GM23338 (cell line): ENCODE results near the gene GPR83. TPM values are rescaled to one million over a fixed set of nuclear protein-coding genes. Genes with fewer than 3 reads are reported as not detected.

Source experiments
- ATAC-seq: fragments of 200-7000 bp; cut with Tn5 transposase; 3 replicates; pipeline ENCODE4 v1.9.1; 2020
- DNase-seq: peaks from one replicate; pipeline ENCODE4 v3.0.0-alpha.2; 2015; ENCODE audit warnings: low spot score
- H2AFZ ChIP-seq: fragments of 200-600 bp; sonication (generic); 2 replicates; pipeline ENCODE4 v1.8.0; 2016; ENCODE audit warnings: antibody characterized with exemption, mild to moderate bottlenecking, moderate library complexity
- H3F3A ChIP-seq: fragments of 200-600 bp; sonication (generic); replicated peaks from 2 replicates; pipeline ENCODE4 v1.8.0; 2017; ENCODE audit warnings: antibody characterized with exemption, mixed run types, low read depth
- H3K27ac ChIP-seq: fragments of 200-600 bp; sonication (generic); 2 replicates; pipeline ENCODE4 v1.6.1; 2016; ENCODE audit warnings: low read depth
- H3K27me3 ChIP-seq: fragments of 200-600 bp; sonication (generic); 2 replicates; pipeline ENCODE4 v1.8.0; 2016; ENCODE audit warnings: mild to moderate bottlenecking, mixed run types, moderate library complexity; ENCODE audit not compliant: insufficient read depth
- H3K36me3 ChIP-seq: fragments of 200-600 bp; sonication (generic); 2 replicates; pipeline ENCODE4 v1.8.0; 2016; ENCODE audit warnings: mild to moderate bottlenecking; ENCODE audit not compliant: insufficient read depth
- H3K4me1 ChIP-seq: fragments of 200-600 bp; sonication (generic); 2 replicates; pipeline ENCODE4 v1.8.0; 2016; ENCODE audit warnings: mild to moderate bottlenecking, moderate library complexity; ENCODE audit not compliant: insufficient read depth
- H3K4me2 ChIP-seq: fragments of 200-600 bp; sonication (generic); 2 replicates; pipeline ENCODE4 v1.7.1; 2017; ENCODE audit warnings: mixed run types
- H3K4me3 ChIP-seq: fragments of 200-600 bp; sonication (generic); 2 replicates; pipeline ENCODE4 v1.6.1; 2016; ENCODE audit warnings: mixed run types
- H3K79me2 ChIP-seq: fragments of 200-600 bp; sonication (generic); replicated peaks from 2 replicates; pipeline ENCODE4 v1.8.0; 2017; ENCODE audit warnings: mild to moderate bottlenecking; ENCODE audit not compliant: insufficient read depth
- H3K9me2 ChIP-seq: fragments of 200-600 bp; sonication (generic); 2 replicates; pipeline ENCODE4 v1.8.0; 2017; ENCODE audit not compliant: insufficient read depth
- H4K20me1 ChIP-seq: fragments of 200-600 bp; sonication (generic); replicated peaks from 2 replicates; pipeline ENCODE4 v1.8.0; 2017; ENCODE audit warnings: mild to moderate bottlenecking; ENCODE audit not compliant: insufficient read depth
- H3K27ac Mint-ChIP-seq: 2 replicates; pipeline ENCODE4 v1.8.0; 2020; ENCODE audit warnings: inconsistent platforms, mild to moderate bottlenecking, moderate library complexity, mixed read lengths
- H3K27me3 Mint-ChIP-seq: 3 replicates; pipeline ENCODE4 v1.8.0; 2022; ENCODE audit warnings: low read depth, mild to moderate bottlenecking, moderate library complexity, mixed read lengths, inconsistent platforms; ENCODE audit not compliant: insufficient read depth, poor library complexity
- H3K36me3 Mint-ChIP-seq: 3 replicates; pipeline ENCODE4 v1.8.0; 2021; ENCODE audit warnings: low read depth, mild to moderate bottlenecking, inconsistent platforms, moderate library complexity, mixed read lengths
- H3K4me1 Mint-ChIP-seq: 3 replicates; pipeline ENCODE4 v1.8.0; 2020; ENCODE audit warnings: mild to moderate bottlenecking, inconsistent platforms, mixed read lengths
- H3K4me3 Mint-ChIP-seq: 3 replicates; pipeline ENCODE4 v1.8.0; 2021; ENCODE audit warnings: moderate library complexity, mild to moderate bottlenecking, inconsistent platforms, mixed read lengths
- H3K9me3 Mint-ChIP-seq: 3 replicates; pipeline ENCODE4 v1.8.0; 2020; ENCODE audit warnings: moderate library complexity, mild to moderate bottlenecking, inconsistent platforms, mixed read lengths
- CREB1 ChIP-seq: fragments of 250-450 bp; sonication (Bioruptor Pico); IDR thresholded peaks from 2 replicates; pipeline ENCODE4 v1.5.0; 2020; ENCODE audit warnings: low read depth, mild to moderate bottlenecking, moderate library complexity
- EZH2 ChIP-seq: fragments of 200-600 bp; sonication (generic); IDR thresholded peaks from one replicate; pipeline ENCODE4 v1.8.0; 2017; ENCODE audit warnings: antibody characterized with exemption, mild to moderate bottlenecking, low read depth; ENCODE audit not compliant: unreplicated experiment
- EZH2phosphoT487 ChIP-seq: fragments of 200-600 bp; sonication (generic); IDR thresholded peaks from one replicate; pipeline ENCODE4 v1.8.1; 2018; ENCODE audit warnings: antibody characterized with exemption; ENCODE audit not compliant: unreplicated experiment
- JUNB ChIP-seq: IDR thresholded peaks from one replicate; pipeline ENCODE4 v1.6.1; 2016; ENCODE audit warnings: antibody characterized with exemption; ENCODE audit not compliant: unreplicated experiment
- NANOG ChIP-seq: IDR thresholded peaks from 2 replicates; pipeline ENCODE4 v1.6.1; 2016; ENCODE audit warnings: antibody characterized with exemption, borderline replicate concordance
- POLR2AphosphoS5 ChIP-seq: IDR thresholded peaks from 2 replicates; pipeline ENCODE4 v1.6.1; 2016; ENCODE audit warnings: antibody characterized with exemption, low read depth
- STAT1 ChIP-seq: IDR thresholded peaks from one replicate; pipeline ENCODE4 v1.6.1; 2016; ENCODE audit warnings: antibody characterized with exemption; ENCODE audit not compliant: unreplicated experiment
- ZNF114 ChIP-seq: fragments of 250-450 bp; sonication (Bioruptor Pico); IDR thresholded peaks from 2 replicates; pipeline ENCODE4 v1.5.0; 2020; ENCODE audit warnings: mild to moderate bottlenecking, moderate library complexity
- ZNF331 ChIP-seq: fragments of 250-450 bp; sonication (Bioruptor Pico); IDR thresholded peaks from 2 replicates; pipeline ENCODE4 v1.5.0; 2020; ENCODE audit warnings: low read depth, mild to moderate bottlenecking, moderate library complexity
- polyA plus RNA-seq: library from polyadenylated mRNA; unstranded; fragments of >200 nt; fragmentation: Nextera tagmentation; extraction: Ambion mirVana; gene quantifications from 2 replicates; pipeline ENCODE4 v1.2.1, GENCODE V29; 2016
- total RNA-seq: library from RNA; depleted of rRNA; stranded (reverse); fragments of >200 nt; shearing (Covaris generic); gene quantifications from 2 replicates; pipeline ENCODE4 v1.2.3, GENCODE V29; 2014
- TF ChIP-seq, protein P1 (sequence below): fragments of 250-450 bp; sonication (Bioruptor Pico); IDR thresholded peaks from 2 replicates; pipeline ENCODE4 v1.5.0; 2020; ENCODE audit warnings: mild to moderate bottlenecking, moderate library complexity
- TF ChIP-seq, protein P2 (sequence below): IDR thresholded peaks from 2 replicates; pipeline ENCODE4 v1.6.1; 2016; ENCODE audit warnings: antibody characterized with exemption
- TF ChIP-seq, protein P3 (sequence below), 2 experiments: fragments of 200-600 bp in 1 of 2; sonication (generic) in 1 of 2; conservative IDR thresholded peaks; 2 replicates each; pipeline versions ENCODE4 v1.5.1 to v1.6.1; 2016 to 2017; ENCODE audit warnings: antibody characterized with exemption in 2 of 2, low read depth in 2 of 2, mild to moderate bottlenecking in 2 of 2, moderate library complexity in 1 of 2
- TF ChIP-seq, protein P4 (sequence below): IDR thresholded peaks from one replicate; pipeline ENCODE4 v1.6.1; 2018; ENCODE audit warnings: antibody characterized with exemption; ENCODE audit not compliant: unreplicated experiment

The GPR83 gene
- total and polyA plus RNA-seq, 2 experiments from 2014 or later = 0.17 to 0.18 TPM

DNA sequence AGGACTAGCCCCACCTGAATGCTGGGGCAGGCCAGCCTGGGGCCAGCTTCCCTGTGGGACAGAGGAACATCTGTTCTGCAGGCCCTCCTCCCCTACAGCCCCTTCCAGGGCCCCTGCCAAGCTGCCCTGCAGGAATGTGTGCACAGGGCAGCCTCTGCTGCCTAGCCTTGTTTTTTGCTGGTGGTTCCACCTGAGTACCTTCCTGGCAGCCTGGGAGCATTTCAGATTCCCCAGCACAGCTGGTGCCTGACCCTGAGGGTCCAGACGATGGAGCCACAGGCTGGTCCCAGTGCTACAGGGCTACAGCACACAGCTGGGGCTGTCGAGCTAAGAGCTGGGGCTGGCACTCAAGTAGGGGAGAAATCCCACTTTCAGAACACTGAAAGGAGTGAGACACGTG lies 22.3 kb upstream of the GPR83 start:
- H3K4me3 Mint-ChIP-seq = no peak overlapping the region
- no peak overlapping the region for H3K4me3 ChIP-seq

More for the DNA sequence above, 22.3 kb upstream of the GPR83 start:
- no peaks in the 10 kb centered on the region for H3K27me3 ChIP-seq
- H3K9me3 Mint-ChIP-seq = no peaks in the 10 kb centered on the region
- no peak for ATAC-seq
- no peaks in the 10 kb centered on the region for H3F3A ChIP-seq
- H2AFZ ChIP-seq = no peak overlapping the region
- H3K4me2 ChIP-seq = no peak overlapping the region
- TF ChIP-seq EZH2 = no peak
- TF ChIP-seq, protein P1, sequence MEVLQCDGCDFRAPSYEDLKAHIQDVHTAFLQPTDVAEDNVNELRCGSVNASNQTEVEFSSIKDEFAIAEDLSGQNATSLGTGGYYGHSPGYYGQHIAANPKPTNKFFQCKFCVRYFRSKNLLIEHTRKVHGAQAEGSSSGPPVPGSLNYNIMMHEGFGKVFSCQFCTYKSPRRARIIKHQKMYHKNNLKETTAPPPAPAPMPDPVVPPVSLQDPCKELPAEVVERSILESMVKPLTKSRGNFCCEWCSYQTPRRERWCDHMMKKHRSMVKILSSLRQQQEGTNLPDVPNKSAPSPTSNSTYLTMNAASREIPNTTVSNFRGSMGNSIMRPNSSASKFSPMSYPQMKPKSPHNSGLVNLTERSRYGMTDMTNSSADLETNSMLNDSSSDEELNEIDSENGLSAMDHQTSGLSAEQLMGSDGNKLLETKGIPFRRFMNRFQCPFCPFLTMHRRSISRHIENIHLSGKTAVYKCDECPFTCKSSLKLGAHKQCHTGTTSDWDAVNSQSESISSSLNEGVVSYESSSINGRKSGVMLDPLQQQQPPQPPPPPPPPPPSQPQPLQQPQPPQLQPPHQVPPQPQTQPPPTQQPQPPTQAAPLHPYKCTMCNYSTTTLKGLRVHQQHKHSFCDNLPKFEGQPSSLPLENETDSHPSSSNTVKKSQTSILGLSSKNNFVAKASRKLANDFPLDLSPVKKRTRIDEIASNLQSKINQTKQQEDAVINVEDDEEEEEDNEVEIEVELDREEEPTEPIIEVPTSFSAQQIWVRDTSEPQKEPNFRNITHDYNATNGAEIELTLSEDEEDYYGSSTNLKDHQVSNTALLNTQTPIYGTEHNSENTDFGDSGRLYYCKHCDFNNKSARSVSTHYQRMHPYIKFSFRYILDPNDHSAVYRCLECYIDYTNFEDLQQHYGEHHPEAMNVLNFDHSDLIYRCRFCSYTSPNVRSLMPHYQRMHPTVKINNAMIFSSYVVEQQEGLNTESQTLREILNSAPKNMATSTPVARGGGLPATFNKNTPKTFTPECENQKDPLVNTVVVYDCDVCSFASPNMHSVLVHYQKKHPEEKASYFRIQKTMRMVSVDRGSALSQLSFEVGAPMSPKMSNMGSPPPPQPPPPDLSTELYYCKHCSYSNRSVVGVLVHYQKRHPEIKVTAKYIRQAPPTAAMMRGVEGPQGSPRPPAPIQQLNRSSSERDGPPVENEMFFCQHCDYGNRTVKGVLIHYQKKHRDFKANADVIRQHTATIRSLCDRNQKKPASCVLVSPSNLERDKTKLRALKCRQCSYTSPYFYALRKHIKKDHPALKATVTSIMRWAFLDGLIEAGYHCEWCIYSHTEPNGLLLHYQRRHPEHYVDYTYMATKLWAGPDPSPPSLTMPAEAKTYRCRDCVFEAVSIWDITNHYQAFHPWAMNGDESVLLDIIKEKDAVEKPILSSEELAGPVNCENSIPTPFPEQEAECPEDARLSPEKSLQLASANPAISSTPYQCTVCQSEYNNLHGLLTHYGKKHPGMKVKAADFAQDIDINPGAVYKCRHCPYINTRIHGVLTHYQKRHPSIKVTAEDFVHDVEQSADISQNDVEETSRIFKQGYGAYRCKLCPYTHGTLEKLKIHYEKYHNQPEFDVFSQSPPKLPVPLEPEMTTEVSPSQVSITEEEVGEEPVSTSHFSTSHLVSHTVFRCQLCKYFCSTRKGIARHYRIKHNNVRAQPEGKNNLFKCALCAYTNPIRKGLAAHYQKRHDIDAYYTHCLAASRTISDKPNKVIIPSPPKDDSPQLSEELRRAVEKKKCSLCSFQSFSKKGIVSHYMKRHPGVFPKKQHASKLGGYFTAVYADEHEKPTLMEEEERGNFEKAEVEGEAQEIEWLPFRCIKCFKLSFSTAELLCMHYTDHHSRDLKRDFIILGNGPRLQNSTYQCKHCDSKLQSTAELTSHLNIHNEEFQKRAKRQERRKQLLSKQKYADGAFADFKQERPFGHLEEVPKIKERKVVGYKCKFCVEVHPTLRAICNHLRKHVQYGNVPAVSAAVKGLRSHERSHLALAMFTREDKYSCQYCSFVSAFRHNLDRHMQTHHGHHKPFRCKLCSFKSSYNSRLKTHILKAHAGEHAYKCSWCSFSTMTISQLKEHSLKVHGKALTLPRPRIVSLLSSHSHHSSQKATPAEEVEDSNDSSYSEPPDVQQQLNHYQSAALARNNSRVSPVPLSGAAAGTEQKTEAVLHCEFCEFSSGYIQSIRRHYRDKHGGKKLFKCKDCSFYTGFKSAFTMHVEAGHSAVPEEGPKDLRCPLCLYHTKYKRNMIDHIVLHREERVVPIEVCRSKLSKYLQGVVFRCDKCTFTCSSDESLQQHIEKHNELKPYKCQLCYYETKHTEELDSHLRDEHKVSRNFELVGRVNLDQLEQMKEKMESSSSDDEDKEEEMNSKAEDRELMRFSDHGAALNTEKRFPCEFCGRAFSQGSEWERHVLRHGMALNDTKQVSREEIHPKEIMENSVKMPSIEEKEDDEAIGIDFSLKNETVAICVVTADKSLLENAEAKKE (CRISPR knock-in tag) = no peak
- TF ChIP-seq, protein P2, sequence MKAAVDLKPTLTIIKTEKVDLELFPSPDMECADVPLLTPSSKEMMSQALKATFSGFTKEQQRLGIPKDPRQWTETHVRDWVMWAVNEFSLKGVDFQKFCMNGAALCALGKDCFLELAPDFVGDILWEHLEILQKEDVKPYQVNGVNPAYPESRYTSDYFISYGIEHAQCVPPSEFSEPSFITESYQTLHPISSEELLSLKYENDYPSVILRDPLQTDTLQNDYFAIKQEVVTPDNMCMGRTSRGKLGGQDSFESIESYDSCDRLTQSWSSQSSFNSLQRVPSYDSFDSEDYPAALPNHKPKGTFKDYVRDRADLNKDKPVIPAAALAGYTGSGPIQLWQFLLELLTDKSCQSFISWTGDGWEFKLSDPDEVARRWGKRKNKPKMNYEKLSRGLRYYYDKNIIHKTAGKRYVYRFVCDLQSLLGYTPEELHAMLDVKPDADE = no peak
- TF ChIP-seq POLR2AphosphoS5 = no peak
- TF ChIP-seq ZNF114 (CRISPR knock-in tag) = no peak
- no peak for TF ChIP-seq CREB1 (CRISPR knock-in tag)
- TF ChIP-seq STAT1 = no peak
- TF ChIP-seq, protein P3, sequence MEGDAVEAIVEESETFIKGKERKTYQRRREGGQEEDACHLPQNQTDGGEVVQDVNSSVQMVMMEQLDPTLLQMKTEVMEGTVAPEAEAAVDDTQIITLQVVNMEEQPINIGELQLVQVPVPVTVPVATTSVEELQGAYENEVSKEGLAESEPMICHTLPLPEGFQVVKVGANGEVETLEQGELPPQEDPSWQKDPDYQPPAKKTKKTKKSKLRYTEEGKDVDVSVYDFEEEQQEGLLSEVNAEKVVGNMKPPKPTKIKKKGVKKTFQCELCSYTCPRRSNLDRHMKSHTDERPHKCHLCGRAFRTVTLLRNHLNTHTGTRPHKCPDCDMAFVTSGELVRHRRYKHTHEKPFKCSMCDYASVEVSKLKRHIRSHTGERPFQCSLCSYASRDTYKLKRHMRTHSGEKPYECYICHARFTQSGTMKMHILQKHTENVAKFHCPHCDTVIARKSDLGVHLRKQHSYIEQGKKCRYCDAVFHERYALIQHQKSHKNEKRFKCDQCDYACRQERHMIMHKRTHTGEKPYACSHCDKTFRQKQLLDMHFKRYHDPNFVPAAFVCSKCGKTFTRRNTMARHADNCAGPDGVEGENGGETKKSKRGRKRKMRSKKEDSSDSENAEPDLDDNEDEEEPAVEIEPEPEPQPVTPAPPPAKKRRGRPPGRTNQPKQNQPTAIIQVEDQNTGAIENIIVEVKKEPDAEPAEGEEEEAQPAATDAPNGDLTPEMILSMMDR (conservative IDR thresholded peaks at IDR 0.05; ENCODE audit: low read depth in 2 of 2) = no peak
- TF ChIP-seq, protein P4, sequence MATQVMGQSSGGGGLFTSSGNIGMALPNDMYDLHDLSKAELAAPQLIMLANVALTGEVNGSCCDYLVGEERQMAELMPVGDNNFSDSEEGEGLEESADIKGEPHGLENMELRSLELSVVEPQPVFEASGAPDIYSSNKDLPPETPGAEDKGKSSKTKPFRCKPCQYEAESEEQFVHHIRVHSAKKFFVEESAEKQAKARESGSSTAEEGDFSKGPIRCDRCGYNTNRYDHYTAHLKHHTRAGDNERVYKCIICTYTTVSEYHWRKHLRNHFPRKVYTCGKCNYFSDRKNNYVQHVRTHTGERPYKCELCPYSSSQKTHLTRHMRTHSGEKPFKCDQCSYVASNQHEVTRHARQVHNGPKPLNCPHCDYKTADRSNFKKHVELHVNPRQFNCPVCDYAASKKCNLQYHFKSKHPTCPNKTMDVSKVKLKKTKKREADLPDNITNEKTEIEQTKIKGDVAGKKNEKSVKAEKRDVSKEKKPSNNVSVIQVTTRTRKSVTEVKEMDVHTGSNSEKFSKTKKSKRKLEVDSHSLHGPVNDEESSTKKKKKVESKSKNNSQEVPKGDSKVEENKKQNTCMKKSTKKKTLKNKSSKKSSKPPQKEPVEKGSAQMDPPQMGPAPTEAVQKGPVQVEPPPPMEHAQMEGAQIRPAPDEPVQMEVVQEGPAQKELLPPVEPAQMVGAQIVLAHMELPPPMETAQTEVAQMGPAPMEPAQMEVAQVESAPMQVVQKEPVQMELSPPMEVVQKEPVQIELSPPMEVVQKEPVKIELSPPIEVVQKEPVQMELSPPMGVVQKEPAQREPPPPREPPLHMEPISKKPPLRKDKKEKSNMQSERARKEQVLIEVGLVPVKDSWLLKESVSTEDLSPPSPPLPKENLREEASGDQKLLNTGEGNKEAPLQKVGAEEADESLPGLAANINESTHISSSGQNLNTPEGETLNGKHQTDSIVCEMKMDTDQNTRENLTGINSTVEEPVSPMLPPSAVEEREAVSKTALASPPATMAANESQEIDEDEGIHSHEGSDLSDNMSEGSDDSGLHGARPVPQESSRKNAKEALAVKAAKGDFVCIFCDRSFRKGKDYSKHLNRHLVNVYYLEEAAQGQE = no peak
- TF ChIP-seq EZH2phosphoT487 = no peak
- TF ChIP-seq ZNF331 (CRISPR knock-in tag) = no peak
- no peak for TF ChIP-seq JUNB
- TF ChIP-seq NANOG = no peak
- no peak overlapping the region for H3K27ac ChIP-seq
- 0 out of 2 replicates have a peak, but pooled peaks cover 9% of the 10 kb centered on the region for H3K79me2 ChIP-seq
- no peak for DNase-seq
- peaks cover 8% of the 10 kb centered on the region; the same call in 2 of the 3 replicates for H3K4me1 Mint-ChIP-seq
- H3K9me2 ChIP-seq = no peaks in the 10 kb centered on the region
- H3K4me1 ChIP-seq = peaks cover 8% of the 10 kb centered on the region; the same call in 1 of the 2 replicates
- peaks cover 16% of the 10 kb centered on the region for H3K36me3 Mint-ChIP-seq
- no peaks in the 10 kb centered on the region for H3K36me3 ChIP-seq
- no peaks in the 10 kb centered on the region for H4K20me1 ChIP-seq
- H3K27me3 Mint-ChIP-seq = no peaks in the 10 kb centered on the region
- H3K27ac Mint-ChIP-seq = no peak overlapping the region
